ENCODE results near the gene LMTK2.

The LMTK2 gene

DNA sequence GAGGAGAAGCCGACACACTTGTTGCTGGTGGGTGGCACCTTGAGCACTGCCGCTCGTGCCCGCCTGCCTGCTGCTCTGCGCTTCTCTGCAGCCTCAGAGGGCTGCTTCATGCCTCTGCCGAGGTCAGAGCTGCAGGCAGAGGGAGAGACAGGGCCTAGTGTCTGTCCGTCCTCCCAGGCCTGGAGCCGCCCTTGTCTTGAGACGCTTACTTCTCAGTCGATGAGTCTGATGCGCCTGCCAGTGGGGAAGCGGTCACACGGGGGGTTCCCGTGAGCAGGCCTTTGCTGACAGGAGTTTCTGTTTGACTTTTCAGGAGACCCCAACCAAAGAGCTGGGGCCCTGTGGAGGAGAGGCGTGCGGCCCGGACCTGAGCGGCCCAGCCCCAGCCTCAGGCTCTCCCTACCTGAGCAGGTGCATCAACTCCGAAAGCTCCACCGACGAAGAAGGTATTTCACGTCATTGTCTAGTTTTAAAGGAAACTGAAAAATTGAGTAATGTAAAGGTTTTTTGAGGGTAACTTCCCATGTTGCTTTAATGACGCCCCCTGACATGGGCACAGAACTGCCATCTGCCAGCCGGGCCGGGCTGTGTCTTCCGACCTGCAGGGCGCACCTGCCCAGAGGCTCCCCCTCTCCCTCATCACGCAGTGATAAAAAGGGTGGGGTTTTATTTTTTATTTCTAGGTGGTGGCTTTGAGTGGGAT lies 96.8 kb downstream of the LMTK2 start:
- no peak for DNase-seq (ENCODE audit: low read depth)

DNA sequence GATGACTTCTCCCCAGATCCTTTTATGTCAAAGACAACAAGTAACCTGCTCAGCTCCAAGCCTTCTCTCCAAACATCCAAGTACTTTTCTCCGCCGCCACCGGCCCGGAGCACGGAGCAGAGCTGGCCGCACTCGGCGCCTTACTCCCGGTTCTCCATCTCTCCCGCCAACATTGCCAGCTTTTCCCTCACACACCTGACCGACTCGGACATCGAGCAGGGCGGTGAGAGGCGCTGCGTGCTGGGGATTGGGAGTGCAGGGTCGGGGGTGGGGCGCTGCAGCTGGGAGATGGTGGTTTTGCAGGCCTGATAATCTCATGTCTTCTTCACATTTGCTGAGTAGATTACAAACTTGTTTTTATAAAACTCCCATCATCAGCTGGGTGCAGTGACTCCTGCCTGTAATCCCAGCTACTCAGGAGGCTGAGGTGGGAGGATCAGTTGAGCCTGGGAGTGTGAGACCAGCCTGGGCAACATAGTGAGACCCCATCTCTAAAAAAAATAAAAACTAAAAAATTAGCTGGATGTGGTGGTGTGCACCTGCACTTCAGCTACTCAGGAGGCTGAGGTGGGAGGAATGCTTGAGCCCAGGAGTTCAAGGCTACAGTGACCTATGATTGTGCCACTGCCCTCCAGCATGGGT lies 97.4 kb downstream of the LMTK2 start:
- DNase-seq (ENCODE audit: low read depth): no peak

DNA sequence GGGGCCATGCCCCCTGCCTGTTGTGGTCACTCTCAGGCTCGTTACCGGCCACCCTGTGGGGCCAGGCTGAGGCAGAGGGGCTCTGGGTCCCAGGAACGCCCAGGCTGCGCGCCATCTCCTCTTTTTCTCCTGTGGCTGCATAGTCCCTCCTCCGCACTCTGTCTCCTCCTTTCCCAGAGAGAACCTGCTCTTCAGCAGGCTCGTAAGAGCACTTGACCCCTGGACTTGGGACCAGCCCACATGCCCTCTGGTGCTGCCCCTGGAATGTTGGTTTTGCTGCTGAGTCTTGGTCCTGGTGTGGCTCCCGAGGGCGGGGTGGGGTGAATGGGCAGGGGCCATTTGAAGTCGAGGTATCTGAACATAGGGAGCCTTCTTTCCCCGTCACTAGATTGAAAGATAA lies 98.0 kb downstream of the LMTK2 start:
- DNase-seq (ENCODE audit: low read depth): no peak

DNA sequence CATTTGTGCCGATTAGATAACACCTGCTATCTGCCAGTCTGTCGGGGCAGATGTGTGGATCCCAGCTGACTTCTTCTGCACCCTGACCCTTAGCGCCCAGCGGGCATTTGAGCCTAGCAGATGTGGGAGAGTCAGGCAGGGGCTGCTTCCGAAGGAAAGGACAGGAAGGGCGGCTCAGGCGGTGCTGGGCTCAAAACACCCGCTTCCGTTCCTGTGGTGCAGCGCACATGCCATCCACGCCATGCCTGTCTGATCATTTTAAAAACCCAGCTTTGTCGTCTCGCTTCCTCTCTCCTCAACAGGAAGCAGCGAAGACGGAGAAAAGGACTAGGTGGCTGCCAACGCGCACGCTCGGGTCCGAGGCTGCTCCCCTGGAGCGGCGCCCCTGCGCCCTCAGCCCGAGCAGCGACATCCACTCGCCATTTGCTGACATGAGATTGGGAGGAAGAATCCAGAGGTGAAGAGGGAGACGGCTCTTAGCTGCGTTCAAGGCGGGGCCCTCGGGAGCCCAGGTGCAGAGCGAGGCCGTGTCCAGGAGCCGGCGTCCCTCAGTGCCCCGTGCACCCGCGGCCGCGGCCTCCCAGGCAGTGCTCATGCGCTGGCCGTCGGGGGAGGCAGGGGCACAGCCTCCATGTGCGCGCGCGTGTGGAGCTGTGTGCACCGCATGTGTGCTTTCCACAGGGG lies 98.6 kb downstream of the LMTK2 start:
- no peak for DNase-seq (ENCODE audit: low read depth)

DNA sequence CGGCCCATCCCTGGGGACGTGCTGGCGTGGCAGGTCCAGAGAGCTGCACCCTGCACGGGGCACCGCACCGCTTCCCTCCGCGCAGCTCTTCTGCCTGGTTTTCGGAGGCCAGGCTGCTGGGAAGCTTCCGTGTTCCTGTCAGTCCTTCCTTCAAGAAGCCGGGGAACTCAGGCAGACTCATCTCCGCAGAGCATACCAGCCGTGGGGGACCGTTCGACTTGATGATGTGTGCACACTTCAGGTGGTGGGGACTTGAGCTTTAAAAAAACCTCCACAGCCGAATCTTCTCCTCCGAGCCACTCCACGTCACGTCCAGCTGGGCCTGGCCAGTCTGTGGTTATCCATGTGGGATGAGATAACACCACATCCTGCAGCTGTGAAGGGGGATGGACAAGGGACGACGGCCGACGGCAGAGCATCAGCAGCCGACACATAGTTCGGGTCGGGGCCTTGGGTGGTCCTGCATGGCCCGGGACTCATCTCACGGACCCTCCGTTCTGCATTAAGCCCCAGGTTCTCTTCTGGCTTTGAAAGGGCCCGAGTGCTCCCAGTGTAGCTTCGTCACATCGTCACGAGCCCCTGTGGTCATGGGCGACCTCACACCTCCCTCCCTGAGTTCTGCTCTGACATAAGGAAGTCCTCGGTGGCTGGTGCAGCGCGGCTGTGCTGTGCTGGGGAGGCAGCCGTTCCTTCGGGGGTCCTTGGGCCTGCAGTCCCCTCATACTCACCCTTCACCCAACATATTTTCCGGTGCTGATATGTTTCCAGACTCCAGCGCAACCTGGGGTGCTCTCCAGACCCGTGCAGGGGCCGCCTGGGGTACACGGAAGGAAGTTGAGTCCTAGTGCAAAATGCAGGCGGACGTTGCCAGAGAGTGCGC lies 100.0 kb downstream of the LMTK2 start:
- no peak for DNase-seq (ENCODE audit: low read depth)

DNA sequence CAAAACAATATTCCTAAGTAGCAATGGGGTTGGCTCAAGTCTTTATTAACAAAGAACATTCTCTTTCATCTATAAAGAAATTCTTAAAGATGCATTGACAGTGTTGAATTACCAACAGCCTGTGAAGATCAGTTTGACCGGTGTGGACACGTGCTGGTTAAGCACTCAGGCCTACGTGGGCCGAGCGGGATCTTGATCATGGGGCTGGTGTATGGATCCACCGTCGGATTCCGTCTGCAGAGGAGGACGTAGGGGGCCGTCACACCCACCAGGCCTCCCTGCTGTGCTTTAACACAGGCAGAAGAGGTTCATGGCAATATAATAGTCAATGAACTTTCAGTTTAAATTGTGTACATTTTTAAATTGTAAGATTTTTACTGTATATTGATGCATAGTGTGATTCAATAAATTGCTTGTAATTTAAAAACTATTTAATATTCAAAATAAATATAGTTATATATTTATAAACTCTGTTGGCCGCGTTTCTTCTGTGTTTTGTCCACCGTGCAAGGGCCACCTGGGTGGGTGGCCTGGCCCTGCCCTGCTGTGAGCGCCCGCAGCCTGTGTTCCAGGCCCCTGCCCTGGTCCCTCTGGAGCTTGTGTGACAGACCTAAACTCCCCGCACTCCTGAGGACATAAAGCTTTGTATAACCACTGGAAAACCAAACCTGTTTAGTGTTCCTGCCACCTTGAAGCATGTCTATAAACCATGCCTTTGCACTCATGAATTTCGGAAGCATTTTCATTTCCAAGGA lies 102.7 kb downstream of the LMTK2 start:
- DNase-seq (ENCODE audit: low read depth): no peak

DNA sequence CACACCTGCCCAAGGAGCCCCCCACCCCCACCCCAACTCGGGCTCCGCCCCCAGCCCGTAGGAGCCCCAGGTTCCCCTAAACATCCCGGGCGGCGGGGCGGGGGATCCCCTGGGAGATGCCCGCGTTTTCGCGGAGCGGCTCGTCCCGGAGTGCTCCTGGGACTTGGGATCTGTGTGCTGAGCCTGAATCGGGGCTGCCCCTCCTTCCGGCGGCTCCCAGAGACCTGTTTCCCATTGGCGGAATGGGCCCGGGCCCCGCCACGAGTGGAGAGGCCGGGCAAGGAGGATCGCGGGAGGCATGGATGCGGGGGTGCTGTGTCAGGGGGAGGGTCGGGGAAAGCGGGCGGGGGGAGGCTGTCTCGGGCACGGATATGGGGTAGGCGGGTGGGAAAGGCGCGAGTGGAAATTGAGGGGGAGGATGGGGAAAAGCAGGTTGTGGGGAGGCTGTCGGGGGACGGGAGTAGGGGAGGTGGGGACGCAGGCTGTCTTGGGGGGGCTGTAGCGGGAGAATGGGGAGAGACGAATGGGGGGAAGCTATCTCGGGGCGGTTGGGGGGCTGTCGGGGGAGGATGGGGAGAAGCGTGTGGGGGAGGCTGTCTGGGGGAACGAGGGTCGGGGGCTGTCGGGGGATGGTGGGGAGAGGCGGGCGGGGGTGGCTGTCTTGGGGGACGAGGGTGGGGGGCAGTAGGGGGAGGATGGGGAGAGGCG lies 104.0 kb downstream of the LMTK2 start:
- no peak for DNase-seq (ENCODE audit: low read depth)

DNA sequence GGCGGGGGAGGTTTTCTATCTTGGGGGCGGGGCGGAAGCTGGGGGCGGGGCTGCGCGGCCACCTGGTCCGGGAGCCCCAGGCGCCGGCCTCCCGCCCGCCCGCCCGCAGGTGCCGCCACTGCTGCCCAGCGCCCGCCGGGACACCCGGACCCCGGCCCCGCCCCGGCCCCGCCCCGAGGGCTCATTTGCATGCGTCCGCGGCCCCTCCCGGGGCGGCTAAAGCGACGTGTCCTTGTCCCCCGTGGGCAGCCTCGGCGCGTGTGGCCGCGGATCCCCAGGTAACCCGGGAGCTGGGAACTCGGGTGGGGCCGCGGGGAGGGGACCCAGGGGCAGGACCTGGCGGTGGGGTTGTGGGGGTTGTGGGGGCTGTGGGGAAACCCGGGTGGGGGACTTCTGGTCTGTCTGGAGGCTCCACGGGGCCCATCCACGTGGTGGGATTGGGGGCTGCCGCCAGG lies 104.6 kb downstream of the LMTK2 start, which contains the start of gene BHLHA15:
BHLHA15 (plus strand) TSS at position 219 of the 455 bp plus-strand sequence. CDS start 871 bp downstream, outside the sequence.
- no peak for DNase-seq (ENCODE audit: low read depth)

DNA sequence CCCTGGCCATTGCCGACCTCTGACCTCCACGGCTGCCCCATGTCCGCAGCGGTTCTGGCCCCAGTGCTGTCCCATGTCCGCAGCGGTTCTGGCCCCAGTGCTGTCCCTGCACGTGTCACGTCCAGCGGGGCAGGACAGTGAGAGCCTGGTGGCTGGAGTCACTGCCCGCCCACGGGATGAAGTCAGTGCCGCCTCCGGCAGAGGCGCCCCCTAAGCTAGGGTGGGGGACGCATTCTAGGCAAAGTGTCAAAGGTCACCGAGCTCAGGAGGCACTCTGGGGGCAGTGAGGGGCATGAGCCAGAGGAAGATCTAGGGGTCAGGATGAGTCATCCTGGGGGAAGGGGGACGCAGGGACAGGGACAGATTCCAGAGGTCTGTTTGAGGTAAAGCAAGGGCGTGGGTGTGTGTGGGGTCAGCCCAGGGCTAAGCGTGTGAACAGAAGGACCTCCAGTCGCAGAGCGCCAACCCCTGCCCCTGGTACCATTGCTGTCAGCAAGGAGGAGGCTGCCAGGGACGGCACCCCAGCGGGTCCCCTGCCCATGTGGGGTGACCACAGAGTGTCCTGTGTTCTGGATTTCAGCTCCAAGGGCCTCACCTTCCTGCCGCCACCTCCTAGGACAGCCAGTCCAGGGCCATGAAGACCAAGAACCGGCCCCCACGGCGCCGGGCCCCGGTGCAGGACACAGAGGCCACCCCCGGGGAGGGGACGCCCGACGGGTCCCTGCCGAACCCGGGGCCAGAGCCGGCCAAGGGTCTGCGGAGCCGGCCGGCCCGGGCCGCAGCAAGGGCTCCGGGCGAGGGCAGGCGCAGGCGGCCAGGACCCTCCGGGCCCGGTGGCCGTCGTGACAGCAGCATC lies 105.2 kb downstream of the LMTK2 start:
- no peak for DNase-seq (ENCODE audit: low read depth)

DNA sequence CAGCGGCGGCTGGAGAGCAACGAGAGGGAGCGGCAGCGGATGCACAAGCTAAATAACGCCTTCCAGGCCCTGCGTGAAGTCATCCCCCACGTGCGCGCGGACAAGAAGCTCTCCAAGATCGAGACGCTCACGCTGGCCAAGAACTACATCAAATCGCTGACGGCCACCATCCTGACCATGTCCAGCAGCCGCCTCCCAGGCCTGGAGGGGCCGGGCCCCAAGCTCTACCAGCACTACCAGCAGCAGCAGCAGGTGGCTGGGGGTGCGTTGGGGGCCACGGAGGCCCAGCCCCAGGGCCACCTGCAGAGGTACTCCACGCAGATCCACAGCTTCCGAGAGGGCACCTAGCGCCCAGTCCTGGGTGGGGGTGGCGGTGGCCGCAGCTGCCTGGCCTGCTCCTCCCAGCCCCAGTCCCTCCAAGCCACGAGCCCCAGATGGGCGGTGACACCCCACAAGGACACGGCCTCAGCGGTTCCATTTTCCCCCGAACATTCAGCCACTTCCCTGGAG lies 105.9 kb downstream of the LMTK2 start:
- DNase-seq (ENCODE audit: low read depth): no peak

DNA sequence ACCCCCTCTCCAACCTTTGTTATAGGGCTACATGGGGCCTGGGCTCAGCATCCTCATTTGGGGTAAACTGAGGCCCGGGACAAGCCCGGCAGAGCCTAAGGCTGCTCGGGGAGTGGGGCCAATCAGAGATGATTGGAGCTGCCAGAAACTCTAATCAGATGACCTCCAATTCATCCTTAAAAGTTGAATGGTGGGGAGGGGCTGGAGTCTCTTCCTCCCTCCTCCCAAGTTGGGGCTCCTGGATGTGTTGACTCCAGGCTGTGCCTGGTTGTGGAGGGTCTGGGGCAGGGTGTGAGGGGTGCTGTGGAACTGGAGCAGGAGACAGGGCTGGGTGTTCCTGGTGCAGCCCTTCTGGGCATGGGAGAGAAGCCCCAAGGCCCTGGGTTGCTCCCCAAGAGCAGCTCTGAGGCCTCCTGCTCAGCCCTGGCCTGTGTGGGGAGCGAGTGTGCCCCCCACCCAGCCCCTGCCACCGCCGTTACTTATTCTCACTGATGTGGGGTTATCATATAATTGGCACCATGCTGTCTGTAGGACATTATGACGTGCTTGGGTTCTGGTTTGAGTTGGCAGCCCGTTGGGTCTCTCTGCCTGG lies 106.7 kb downstream of the LMTK2 start:
- no peak for DNase-seq (ENCODE audit: low read depth)

DNA sequence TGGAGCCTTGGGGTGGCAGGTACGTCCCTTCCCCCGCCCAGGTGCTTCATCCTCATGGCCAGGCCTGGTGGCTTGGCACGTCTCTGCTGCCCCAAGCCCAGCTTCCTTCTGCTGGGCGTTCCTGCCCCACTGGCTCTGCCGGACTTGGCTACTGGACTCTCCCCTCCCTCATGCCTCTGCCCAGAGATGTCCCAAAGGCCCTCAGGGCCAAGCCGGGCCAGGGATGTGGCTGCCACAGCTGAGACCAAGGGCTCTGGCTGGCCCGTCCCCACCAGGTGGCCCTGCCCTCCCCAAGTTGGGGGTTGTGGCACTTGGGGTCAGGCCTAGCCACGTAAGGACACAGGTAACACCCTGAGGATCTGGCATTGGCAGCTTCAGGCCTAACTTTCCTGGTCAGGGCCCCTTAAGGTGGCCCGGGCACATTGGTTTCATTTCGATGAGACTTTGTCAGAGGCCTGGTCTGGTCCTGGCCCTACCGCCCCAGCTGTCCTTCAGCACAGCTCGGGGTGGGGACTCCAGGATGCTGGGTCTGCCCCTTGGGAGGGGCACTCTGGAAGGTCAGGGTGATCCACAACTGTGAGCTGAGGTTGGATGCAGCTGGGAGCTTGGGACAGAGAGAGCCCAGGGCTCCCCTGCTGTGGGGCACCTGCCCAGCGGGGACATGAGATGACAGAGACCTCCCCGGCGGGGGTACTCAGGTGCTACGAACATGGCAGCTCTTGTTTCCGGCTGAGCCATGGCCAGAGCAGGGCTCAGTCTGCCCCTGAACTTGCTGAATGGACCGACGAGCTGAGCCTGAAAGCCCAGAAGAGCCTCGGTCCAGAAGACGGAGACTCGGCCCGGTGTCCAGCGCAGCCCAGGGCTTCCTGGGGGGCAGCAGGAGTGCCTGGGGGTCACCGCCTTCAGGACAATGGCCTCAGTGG lies 107.5 kb downstream of the LMTK2 start:
- DNase-seq (ENCODE audit: low read depth): no peak

DNA sequence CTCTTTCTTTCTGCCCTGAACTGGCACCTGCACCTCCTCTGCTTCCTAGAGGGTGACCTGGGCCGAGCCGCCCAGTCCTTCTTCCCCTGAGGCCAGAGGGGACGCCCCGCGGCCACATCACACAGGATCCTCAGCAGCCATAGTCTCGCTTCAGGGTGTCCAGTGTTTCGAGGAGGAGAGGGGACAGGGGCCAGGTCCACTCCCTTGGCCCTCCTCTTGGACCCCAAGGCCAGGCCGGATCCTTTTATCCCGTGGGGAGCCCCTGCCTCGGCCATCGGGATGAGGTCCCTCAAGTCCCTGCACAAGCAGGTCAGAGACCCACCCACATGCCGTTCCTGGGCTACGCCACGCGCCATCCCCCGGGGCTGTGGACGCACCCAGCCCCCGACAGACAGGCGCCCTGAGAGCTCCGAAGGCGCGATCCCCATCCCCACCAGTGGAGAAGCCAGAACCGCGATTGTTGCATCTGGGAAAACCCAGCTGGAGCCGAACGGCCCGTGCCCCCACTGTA lies 108.2 kb downstream of the LMTK2 start:
- no peak for DNase-seq (ENCODE audit: low read depth)

DNA sequence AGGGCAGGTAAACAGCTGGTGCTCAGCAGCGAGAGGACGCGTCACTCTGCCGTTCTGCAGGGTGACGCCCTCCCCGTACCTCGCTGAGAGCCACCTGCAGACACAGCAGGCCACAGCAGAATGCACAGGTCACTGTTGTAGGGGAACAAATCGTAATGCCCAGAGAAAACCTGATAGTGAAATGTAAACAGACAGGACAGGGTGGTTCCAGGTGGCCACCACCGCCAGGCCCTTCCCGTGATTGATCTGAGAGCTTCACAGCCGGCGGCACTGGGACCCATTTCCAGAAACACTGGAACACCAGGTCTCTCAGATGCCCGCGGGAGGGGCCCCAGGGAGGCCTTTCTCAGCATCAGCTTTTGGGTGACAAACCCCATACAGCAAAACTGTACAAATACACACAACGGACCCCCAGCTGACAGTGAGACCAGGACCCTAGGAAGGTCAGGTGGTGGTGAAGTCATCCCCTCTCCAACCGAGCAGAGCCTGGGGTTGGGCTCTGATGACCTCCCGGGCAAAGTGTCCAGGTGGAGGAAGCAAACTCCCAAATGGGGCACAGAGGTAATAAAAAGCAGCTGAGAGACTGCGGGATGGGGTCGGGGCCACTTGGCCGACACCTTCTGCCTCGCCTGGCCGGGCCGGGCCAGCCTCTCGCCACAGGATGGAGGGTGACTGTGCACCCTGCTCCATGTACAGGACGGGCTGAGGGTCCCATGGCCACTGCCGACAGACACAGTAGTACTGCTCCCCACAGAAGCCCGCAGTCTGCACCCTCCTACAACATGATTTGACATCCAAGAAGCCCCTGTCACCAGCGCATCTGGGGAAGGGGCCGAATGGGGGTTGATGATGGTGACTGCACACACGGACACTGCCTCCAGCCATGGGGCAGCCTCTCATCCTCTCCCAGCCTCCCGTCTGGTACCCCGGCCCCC lies 109.2 kb downstream of the LMTK2 start:
- no peak for DNase-seq (ENCODE audit: low read depth)

DNA sequence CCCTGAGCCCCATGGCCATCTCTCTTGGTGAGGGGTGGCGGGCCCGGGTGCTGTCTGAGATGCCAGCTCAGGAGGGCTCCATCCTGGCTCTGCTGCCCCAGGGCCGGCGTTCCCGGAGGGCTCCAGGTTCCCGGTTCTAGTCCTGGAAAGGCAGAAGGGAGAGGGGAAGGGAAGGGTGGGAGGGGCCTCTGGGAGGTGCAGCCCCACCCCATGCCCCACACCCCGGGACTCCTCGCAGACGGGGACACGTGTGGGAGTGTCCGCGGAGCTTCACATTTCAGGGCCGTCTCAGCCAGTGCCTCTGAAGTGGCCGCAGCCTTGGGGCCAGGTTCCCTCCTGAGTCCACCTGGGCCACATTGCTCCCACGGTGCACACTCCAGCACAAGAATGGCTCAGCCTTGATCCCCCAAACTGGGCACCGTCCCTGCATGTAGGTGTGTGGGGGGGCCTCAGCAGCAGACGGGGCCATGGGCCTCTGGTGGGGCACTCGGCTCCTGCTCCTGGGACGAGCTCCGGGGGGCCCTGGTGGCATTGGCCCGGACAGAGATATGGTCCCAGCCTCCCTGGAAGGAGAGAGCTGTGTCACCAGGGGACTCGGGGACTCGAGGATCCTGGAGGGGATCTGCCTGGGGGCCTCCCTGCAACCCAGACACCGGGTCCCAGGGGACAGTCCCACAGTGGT lies 110.4 kb downstream of the LMTK2 start:
- no peak for DNase-seq (ENCODE audit: low read depth)
